Right ventricle myocardium inferior (tissue), 1 donor: Measurements from ENCODE around the gene SLC7A7. TPM values are rescaled to one million over a fixed set of nuclear protein-coding genes. Genes with fewer than 3 reads are reported as not detected.
"Not testable (repeated sequence)": the region's sequence is repeated elsewhere in the genome, so short reads cannot be mapped to it uniquely, and the experiment has no call there.

Experiments
- ATAC-seq: fragments of 200-7000 bp; cut with Tn5 transposase; one replicate; pipeline ENCODE4 v1.9.1; 2020; ENCODE audit warnings: mild to moderate bottlenecking, moderate library complexity
- DNase-seq: peaks from one replicate; pipeline ENCODE4 v3.0.0; 2021; ENCODE audit errors: missing footprints
- intact Hi-C: fragments of 100-400 bp; cut with DNase I; formaldehyde crosslinking; loops from one replicate; pipeline ENCODE4 v1.11.0; 2022
- long read RNA-seq: library from polyadenylated mRNA; unstranded; transcript quantifications from one replicate; pipeline ENCODE4 v2.0.0, GENCODE V29; 2021
- total RNA-seq: library from RNA; stranded (reverse); fragmentation: NEBNext Ultra II Directional; extraction: Animal tissue kit (Norgen Biotek cat#: 25700); gene quantifications from one replicate; pipeline ENCODE4 v1.2.1, GENCODE V29; 2021
- donor health status: DM: no; HTN: yes; CAD: no; lungs with severe emphysema.

SLC7A7 gene
- 5.8 TPM for total RNA-seq
- long read RNA-seq, partial matches to known transcripts = 0 of 1 reads
- long read RNA-seq, other reads (novel, unspliced or antisense) = 0 of 1 reads

DNA sequence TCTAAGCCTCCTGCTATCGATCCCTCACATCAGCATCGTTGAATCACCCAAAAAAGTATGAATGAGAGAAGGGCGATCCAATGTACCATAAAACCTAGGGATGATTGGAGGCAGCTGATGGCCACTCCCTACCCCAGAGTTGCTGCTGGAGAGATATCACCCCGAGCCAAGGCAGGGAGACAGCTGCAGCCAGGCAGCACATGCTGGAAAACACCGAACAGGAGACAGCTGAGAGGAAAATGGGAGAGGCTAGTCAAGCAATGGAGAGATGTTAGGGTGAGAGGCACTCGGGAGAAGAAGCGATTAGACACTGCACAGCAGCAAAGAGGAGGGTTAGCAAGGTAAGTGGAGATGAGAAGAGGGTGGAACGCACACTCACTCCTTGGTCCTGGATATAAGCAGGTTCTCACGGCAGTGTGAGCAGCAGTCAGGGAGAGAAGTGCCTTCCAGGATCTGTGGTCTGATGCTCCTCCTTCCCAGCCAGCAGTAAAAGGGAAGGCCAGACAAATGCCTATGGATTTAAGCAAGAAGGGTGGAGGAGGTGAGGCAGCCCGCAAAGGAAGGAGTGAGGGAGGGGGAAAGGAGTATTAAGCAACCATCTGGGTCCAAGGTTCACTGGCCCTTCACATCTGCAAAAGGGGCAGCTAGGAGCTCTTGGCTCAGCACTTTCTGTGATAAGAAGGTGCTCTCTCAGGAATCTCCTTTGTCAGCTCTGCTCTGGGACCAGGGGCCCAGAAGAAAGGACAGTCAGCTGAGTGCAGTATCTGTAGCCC lies at the start of gene SLC7A7:
SLC7A7 (minus strand) TSS at position 495 of the 773 bp plus-strand sequence. CDS start 2,037 bp downstream, outside the sequence.
- ATAC-seq (peak; percentile 32), DNase-seq (no peak)
- intact Hi-C loops = no loop called here

DNA sequence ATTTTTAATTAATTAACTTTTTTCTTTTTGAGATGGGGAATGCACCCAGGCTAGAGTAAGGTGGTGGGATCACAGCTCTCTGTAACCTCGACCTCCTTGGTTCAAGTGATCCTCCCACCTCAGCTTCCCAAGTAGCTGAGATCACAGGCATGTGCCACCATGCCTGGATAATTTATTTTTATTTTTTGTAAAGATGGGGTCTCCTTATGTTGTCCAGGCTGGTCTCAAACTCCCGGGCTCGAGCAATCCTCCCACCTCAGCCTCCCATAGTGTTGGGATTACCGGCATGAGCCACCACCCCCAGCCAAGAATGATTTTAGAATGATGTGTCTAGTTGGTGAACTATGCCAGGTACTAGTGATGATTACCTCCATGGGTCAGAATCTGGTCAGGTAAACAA lies 49.7 kb upstream of the SLC7A7 start:
- DNase-seq = no peak

DNA sequence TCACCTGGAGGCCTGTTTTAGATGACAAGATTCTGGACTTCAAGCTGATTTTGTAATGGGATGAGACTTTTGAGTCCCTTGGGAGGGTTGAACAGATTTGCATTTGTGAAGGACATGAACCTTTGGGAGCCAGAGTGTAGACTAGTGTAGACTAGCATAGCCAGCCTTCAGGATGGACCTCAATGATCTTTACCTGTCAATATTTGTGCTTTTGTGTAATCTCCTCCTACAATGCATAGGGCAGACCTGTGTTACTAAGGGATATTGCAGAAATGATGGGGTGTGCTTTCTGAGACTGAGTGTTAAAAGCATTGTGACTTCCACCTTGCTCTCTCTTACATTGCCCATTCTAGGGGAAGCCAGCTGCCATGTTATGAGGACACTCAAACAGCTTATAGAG lies 46.4 kb upstream of the SLC7A7 start:
- ATAC-seq (no peak), DNase-seq (no peak)
- intact Hi-C loops = no loop called here

More for the DNA sequence above, 49.7 kb upstream of the SLC7A7 start:
- ATAC-seq = no peak
- intact Hi-C loops = loop anchor here (5.0 kb wide), 1 partner anchor 38 kb away; the partner anchor contains the start of gene MRPL52

DNA sequence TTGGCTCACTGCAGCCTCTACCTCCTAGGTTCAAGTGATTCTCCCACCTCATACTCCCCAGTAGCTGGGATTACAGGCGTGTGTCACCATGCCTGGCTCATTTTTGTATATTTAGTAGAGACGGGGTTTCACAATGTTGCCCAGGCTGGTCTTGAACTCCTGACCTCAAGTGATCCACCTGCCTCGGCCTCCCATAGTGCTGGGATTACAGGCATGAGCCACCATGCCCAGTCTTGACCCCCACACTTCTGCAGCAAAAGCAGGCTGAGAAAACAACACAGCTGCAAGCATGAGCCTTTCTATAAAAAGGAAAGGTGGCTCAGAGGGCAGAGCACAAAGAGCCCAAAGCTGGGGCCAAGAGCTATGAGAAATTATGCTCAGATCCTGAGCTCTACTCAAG lies 45.1 kb upstream of the SLC7A7 start:
- intact Hi-C loops, ATAC-seq, DNase-seq: not testable (repeated sequence)

DNA sequence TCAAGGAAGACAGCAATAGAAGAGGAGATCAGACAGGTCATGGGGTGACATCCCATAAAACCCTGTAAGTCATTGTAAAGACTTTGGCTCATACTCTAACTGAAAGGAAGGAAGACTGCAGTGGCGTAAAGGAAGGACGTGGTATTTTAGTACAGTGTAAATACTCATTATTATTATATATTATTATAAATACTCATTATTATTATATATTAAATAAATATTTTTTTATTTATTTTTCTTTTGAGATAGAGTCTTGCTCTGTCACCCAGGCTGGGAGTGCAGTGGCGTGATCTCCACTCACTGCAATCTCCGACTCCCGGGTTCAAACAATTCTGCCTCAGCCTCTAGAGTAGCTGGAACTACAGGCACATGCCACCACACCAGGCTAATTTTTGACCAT lies 41.2 kb upstream of the SLC7A7 start:
- intact Hi-C loops = no loop called here
- ATAC-seq (no peak), DNase-seq (no peak)

DNA sequence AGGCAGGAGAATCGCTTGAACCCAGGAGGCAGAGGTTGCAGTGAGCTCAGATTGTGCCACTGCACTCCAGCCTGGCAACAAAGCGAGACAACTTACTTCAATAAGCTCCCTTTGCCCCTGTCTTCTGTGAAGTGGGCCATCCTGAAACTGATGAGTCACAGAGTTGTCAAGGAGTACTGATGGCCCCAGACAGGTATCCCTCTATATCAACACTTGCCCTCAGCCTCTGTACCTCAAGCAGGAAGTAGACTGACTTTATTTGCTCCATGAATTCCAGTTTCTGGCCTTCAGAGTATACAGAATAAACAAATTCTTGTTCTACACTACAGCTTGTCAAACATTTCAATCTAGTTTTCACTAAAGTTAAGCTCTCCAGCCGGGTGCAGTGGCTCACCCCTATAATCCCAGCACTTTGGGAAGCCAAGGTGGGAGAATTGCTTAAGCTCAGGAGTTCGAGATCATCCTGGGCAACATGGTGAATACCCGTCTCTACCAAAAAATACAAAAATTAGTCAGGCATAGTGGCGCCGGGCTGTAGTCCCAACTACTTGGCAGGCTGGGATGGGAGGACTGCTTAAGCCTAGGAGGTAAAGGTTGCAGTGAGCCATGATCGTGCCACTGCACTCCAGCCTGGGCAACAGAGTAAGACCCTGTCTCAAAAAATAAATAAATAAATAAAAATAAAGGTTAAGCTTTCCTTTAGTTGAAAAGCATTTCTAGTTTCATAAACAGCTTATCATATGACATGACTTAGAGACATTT lies 39.9 kb upstream of the SLC7A7 start:
- ATAC-seq (no peak), DNase-seq (no peak)
- intact Hi-C loops = loop anchor here (5.0 kb wide), 1 partner anchor 468 kb away; no protein-coding TSS in a partner anchor

DNA sequence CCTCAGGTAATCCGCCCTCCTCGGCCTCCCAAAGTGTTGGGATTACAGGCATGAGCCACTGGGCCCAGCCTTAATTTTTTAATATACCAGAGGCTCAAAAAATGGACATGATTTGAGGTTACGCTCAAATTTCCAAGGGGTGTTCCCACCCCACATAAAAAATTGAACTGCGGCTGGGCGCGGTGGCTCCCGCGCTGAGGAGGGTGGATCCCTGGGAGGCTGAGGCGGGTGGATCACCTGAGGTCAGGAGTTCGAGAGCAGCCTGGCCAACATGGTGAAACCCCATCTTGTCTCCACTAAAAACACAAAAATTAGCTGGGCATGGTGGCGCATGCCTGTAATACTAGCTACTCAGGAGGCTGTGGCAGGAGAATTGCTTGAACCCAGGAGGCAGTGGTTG lies 39.1 kb upstream of the SLC7A7 start:
- not testable (repeated sequence) for DNase-seq, ATAC-seq
- intact Hi-C loops = loop anchor here (5.0 kb wide), 1 partner anchor 467 kb away; no protein-coding TSS in a partner anchor

DNA sequence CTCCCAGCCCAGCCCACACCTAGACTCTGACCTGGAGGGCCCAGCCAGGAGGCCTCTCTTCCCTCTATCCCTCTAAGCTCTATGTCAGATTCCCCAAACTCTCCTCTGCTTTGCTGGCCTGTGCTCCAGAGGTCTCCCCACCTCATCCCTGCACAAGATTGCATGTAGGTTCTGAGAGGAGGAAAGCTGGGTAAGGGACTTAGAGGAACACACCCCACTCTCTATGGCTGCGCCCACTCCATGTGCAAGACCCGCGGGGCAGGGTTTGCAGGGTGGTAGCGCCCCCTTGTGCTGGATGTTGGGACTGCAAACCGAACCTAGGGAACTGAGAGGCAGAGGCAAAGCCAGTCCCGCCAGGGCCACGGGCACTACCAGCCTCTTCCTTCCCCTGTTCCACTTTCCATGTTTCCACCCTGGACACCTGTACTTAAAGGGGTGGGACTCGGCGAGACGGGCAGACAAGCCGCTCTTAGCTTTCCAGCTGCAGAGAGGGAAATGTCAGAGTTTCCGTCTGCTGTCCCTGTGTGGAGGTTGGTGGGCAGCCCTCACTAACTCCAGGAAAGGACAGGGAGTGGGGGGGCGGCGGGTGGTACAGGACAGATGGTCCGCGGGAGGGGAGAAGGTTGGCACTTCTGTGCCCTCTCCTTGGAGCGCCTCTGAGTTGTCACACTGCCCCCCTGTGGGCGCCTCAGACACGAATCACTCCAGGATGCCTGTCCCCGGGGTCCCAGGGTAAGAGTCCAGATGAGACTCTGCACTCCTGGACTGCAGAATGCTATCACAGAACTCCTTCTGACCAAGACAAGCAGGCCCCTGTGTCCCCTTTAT lies 37.9 kb upstream of the SLC7A7 start:
- DNase-seq (peak; percentile 93), ATAC-seq (peak; percentile 51)
- intact Hi-C loops = loop anchor here (1.0 to 5.0 kb wide), 5 partner anchors 30 to 466 kb away; no protein-coding TSS in a partner anchor

DNA sequence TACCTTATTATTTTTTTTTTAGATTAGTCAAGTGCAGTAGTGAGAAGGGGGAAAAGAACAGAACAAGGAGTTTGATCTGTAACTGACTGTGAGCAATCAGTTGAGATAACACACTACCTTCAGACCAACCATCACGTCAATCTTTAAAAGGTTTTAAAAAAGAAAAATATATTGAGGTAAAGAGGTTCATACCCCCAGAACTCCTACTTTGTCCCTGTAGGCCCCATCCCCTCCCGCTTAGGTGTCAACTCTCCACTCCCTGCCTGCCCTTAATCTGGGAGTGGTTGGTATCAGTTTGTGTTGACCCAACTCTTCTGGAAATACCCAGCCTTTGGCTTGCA lies 37.3 kb upstream of the SLC7A7 start:
- intact Hi-C loops = loop anchor here (2.0 to 5.0 kb wide), 2 partner anchors 296 to 465 kb away; no protein-coding TSS in a partner anchor
- ATAC-seq (no peak), DNase-seq (no peak)

DNA sequence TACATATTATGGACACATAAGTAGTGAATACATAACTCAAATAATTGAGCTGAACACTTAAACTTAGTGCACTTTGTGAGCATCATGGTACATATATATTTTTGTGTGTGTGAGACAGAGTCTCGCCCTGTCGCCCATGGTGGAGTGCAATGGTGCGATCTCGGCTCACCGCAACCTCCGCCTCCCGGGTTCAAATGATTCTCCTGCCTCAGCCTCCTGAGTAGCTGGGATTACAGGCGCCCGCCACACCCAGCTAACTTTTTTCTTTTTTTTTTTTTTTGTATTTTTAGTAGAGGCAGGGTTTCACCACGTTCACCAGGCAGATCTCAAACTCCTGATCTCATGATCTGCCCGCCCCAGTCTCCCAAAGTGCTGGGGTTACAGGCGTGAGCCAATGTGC lies 36.9 kb upstream of the SLC7A7 start:
- intact Hi-C loops = loop anchor here (2.0 to 5.0 kb wide), 2 partner anchors 295 to 465 kb away; no protein-coding TSS in a partner anchor
- not testable (repeated sequence) for ATAC-seq, DNase-seq

DNA sequence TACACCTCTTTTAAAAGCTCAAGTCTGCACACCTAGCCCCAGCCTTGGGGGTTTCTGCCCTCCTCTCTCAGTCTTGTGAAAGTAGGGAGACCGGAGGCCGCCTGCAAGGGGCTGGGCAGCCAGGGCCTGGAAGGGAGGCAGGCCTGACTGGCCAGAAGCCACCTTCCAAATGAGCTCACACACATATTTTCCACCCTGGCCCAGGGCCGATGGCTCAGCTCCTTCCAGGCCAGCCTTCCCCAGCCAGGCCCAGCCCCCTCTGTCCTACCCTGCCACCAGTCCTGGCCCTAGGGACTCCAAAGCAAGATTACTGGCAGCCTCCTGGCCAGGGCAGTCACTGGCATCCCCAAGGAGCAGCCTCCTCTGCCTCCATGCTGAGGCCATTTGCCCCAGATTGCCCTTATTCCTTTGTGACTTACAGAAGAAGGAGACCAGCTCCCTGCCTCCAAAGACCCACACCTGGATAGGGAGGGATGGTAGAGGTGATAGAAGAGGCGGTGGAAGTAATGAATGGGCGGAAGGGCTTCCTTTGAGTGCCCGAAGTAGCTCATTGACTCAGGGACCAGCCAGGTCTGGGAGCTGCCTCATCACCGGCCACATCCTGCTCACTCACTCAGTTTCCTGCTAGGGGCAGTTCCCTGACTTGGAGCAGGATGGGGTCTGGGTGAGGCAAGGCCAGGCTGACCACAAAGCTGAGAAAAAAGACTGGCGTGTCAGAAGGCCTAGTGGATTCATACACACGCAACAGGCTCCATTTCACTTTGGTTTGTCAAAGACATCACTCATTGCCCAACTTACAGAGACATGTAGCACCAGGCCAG lies 35.9 kb upstream of the SLC7A7 start:
- DNase-seq = peak; percentile 94
- peak; percentile 77 for ATAC-seq
- intact Hi-C loops = loop anchor here (2.0 to 5.0 kb wide), 2 partner anchors 14 to 464 kb away; partner anchors contain the start of gene MMP14

DNA sequence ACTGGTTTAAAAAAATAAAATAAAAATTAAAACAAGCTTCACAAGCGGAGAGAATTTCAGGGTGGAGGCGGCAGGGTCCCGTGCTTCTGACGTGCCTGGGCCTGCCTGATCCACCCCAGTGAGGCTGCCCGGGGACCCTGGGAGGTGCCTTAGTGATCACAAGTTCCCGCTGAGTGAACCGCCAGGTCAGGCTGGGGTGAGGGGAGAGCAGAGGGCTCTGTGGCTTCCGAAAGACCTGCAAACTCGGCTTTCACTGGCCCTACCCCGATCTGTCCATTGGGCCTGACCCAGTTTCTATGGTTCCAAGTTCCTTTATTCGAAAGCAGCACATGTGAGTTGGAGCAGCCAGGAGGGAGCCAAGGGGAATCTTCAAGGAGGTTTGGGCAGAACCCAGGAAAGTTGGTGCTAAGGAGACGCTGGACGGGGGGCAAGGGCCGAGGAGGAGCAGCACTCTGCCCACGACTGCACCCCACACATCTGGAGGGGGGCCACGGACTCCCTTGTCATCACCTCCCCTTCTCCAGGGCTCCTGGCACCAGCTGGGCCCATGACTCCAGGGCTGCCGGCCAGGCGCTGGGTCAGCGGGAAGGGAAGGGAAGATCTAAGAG lies 34.1 kb upstream of the SLC7A7 start:
- DNase-seq = peak; percentile 80
- intact Hi-C loops = no loop called here
- peak; percentile 36 for ATAC-seq

DNA sequence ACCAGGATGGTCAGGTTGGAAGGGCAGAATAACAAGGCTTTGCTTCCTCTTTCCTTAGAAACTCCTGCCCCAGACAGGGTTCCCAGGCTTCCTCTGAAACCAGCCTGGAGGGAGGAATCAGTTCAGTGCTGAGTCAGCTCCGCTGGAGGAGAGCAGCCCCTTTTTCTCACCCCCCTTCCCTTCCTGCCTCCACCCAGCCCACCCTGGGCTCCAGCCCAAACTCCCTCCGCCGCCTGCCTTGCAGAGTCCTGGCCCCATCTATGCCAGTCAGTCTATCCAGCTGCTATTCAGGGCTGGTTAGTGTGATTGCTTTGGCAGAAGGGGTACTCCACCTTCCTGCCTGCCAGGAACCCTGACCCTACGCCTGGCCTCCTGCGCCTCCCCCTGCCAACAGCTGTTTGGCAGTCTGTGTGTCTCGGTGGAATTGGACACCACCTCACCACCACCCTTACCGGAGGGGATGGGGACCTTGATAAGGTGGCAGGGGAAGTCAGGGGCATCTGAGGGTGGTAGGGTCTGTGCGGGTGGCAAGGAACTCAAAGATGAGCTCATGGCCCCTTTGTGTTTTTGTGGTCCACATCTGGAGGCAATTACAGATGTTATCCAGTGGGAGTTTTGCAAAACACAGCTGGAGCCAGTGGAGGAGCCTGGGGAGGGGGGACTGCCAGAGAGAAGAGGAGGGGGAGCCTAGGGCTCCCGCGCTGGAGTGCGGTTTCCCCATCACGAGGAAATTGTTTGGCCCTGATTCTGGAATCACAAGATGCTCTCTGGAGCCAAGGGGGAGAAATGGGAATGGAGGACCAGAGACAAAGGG lies 33.3 kb upstream of the SLC7A7 start:
- peak; percentile 80 for DNase-seq
- peak; percentile 62 for ATAC-seq
- intact Hi-C loops = no loop called here

DNA sequence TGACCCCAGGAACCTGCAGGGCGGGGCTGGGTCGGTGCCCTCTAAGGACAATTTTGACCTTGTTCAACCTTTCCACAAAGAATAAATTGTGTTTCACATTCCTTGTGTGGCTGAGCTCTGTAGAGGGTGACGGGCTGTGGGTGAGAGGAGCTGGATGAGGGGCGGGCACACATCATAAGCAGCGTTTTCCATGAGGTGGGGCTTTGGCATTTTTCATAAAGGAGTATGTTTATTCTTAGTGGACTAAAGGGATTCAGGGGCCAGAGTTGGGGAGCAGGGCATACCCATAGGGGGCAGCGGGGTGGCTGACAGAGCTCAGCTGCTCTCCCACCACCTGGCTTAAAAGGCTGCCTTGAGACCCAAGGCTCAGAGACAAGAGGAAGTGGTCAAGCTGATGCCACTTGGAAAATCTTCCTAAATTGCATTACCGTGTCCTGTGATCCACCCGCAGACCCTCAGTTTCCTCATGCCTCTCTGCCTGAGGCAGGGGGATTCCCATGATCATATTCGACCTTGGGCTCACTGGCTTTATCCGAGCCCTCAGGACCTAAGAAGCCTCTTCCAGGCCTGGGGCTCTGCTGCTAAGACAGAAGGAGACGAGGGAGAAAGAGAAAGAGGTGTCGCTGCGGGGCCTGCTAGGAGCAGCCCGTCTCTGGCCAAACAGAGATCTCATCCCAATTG lies 32.6 kb upstream of the SLC7A7 start:
- ATAC-seq (no peak), DNase-seq (no peak)
- intact Hi-C loops = no loop called here

DNA sequence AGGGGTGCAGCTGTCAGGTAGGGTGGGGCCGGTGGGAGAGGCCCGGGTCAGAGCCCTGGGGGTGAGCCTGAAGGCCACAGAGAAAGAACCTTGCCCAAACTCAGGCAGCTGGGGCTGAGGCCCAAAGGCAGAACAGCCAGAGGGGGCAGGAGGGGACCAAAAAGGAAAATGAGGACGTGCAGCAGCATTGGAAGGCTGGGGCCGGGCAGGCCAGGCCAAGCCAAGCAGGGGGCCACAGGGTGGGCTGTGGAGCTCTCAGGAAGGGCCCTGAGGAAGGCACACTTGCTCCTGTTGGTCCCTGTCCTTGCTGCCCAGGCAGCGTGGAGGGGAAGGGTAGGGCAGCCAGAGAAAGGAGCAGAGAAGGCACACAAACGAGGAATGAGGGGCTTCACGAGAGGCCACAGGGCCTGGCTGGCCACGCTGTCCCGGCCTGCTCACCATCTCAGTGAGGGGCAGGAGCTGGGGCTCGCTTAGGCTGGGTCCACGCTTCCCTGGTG lies 31.6 kb upstream of the SLC7A7 start:
- intact Hi-C loops = no loop called here
- DNase-seq (no peak), ATAC-seq (no peak)
